ENCODE measurements around the gene FGFR3.

- TF ChIP-seq CTCF (conservative IDR thresholded peaks at IDR 0.05 in 1 of 2, IDR thresholded peaks at IDR 0.05 in 1 of 2; ENCODE audit: extremely low read depth in 1 of 2, insufficient read depth in 1 of 2, low read depth in 1 of 2, low read length in 2 of 2), result no peak
- no peak for TF ChIP-seq EZH2 (IDR thresholded peaks at IDR 0.05; ENCODE audit: borderline replicate concordance, low read length)
Measured at GRCh38 chr4:1773754-1774153, 19.3 kb upstream of the FGFR3 start.

Data from mammary epithelial cell (primary cell).